ENCODE measurements around the gene CYP3A7. TPM values are rescaled to one million over a fixed set of nuclear protein-coding genes. Genes with fewer than 3 reads are reported as not detected.

Gene CYP3A7
- not detected for total RNA-seq

DNA sequence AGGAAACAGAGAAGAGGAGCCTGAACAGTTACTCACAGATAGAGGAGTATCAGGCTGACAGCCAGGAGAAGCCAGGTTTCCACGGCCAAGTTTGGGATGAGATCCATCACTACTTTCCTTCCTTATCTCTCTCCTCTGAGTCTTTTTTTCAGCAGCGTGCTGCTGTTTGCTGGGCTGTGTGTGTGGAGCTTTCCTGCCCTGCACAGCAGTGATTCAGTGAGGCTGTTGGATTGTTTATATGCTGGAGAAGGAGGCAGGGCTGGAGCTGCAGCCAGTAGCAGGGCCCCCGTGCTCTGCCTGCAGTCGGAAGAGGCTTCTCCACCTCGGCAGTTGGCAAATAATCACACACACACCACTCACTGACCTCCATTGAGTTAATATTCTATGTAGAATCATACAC, at the start of gene CYP3A7:
TSS of gene CYP3A7 (minus strand) at position 210 of the 400 bp plus-strand sequence. CDS start at position 107, 103 bp downstream.
- TF ChIP-seq, protein P1, sequence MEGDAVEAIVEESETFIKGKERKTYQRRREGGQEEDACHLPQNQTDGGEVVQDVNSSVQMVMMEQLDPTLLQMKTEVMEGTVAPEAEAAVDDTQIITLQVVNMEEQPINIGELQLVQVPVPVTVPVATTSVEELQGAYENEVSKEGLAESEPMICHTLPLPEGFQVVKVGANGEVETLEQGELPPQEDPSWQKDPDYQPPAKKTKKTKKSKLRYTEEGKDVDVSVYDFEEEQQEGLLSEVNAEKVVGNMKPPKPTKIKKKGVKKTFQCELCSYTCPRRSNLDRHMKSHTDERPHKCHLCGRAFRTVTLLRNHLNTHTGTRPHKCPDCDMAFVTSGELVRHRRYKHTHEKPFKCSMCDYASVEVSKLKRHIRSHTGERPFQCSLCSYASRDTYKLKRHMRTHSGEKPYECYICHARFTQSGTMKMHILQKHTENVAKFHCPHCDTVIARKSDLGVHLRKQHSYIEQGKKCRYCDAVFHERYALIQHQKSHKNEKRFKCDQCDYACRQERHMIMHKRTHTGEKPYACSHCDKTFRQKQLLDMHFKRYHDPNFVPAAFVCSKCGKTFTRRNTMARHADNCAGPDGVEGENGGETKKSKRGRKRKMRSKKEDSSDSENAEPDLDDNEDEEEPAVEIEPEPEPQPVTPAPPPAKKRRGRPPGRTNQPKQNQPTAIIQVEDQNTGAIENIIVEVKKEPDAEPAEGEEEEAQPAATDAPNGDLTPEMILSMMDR (IDR thresholded peaks at IDR 0.05): no peak
- H3K36me3 ChIP-seq: peaks cover 0 to 2% of the 10 kb centered on the region in 2 donors
- no peaks in the 10 kb centered on the region for H3K4me1 ChIP-seq
- H3K27ac ChIP-seq: no peak within 1 kb of the TSS
- no peaks in the 10 kb centered on the region for H3K27me3 ChIP-seq
- no peak for DNase-seq (ENCODE audit: low spot score in 2 of 2)
- no peak within 1 kb of the TSS for H3K4me3 ChIP-seq
- no peaks in the 10 kb centered on the region for H3K9me3 ChIP-seq
- intact Hi-C loops (cut with DNase I): no loop called here

DNA sequence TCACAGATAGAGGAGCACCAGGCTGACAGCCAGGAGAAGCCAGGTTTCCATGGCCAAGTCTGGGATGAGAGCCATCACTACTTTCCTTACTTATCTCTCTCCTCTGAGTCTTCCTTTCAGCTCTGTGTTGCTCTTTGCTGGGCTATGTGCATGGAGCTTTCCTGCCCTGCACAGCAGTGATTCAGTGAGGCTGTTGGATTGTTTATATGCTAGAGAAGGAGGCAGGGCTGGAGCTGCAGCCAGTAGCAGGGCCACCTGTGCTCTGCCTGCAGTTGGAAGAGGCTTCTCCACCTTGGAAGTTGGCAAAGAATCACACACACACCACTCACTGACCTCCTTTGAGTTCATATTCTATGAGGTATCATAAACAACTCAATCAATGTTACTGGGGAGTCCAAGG, 49.0 kb upstream of the CYP3A7 start, which contains the start of gene CYP3A4:
TSS of gene CYP3A4 (minus strand) at position 178 of the 400 bp plus-strand sequence. CDS start at position 75, 103 bp downstream.
- intact Hi-C loops (cut with DNase I): no loop called here

DNA sequence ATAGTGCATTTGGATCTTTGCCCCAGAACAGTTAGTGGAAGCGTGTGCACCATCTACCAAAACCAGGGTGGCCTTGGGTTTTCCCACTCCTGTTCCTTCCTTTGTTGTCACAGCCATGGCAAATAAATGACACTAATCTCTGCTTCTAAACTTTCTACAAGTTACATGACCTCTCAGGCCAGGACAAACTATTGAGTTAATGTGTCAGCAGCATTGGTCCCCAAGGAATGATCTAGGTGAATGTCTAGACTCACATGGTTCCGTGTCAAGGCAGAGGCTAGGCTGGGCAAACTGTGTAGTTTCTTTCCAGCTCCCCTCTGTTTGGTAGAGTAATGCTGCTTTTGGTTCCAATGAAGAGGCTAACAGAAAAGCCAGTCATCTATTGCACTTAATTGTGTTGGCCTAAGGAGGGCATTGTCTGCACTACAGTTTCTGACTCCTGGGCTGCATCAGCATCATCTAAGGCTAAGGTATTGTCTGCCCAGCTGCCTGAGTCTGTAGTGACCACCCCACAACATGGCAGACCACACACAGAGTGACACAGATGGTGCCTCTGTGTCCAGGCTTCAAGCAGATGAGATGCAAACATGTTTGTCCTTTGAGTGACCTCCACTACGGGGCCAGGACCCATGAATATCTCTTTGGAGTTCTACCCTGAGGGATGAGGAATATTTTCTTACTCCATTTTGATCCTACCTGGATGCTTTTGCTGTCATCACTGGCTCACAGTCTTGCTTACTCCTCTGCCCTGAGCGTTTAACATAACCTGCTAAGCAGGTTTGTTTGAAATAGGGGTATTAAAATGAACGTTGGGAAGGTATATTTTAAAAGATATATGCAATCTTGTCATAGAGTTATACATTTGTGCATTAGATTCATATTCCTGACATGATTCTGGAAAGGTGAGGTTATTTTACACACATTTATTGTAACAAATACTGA, 47.3 kb upstream of the CYP3A7 start:
- Histone ChIP-seq H3K36me3 (no peaks in the 10 kb centered on the region), H3K27ac (no peak overlapping the region), H3K4me1 (no peaks in the 10 kb centered on the region), H3K4me3 (no peak overlapping the region), H3K27me3 (no peaks in the 10 kb centered on the region), H3K9me3 (no peaks in the 10 kb centered on the region)
- no peak for DNase-seq (ENCODE audit: low spot score in 2 of 2)
- intact Hi-C loops (cut with DNase I): no loop called here
- TF ChIP-seq, protein P1 (IDR thresholded peaks at IDR 0.05): no peak

More for the DNA sequence above, 49.0 kb upstream of the CYP3A7 start, which contains the start of gene CYP3A4:
- TF ChIP-seq, protein P1 (IDR thresholded peaks at IDR 0.05): no peak
- Histone ChIP-seq H3K27ac (no peak within 1 kb of the TSS), H3K27me3 (no peaks in the 10 kb centered on the region), H3K9me3 (no peaks in the 10 kb centered on the region), H3K4me1 (no peaks in the 10 kb centered on the region), H3K4me3 (no peak within 1 kb of the TSS), H3K36me3 (no peaks in the 10 kb centered on the region)
- DNase-seq (ENCODE audit: low spot score in 2 of 2): no peak

DNA sequence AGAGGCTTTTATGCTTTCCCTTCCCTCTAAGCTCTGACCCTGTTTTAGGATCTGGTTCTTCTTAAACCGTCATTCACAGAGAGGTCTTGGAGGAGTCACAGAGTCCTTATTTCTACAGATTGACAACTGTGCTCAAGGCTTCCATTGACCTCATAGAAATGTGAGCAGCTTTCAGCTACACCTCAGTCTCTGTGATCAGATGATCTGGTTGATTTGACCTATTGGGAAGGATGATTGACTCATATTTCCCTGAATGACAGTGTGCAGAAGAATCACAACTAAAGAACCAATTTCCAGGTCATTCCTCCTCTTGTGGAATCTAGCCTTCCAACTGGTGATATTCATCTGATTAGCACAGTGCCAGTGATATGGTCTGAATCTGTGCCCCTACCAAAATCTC, 45.6 kb upstream of the CYP3A7 start:
- Histone ChIP-seq H3K9me3 (no peaks in the 10 kb centered on the region), H3K4me1 (no peaks in the 10 kb centered on the region), H3K27ac (no peak overlapping the region), H3K27me3 (no peaks in the 10 kb centered on the region), H3K4me3 (no peak overlapping the region), H3K36me3 (no peaks in the 10 kb centered on the region)
- TF ChIP-seq, protein P1 (IDR thresholded peaks at IDR 0.05): no peak
- intact Hi-C loops (cut with DNase I): no loop called here
- no peak for DNase-seq (ENCODE audit: low spot score in 2 of 2)

DNA sequence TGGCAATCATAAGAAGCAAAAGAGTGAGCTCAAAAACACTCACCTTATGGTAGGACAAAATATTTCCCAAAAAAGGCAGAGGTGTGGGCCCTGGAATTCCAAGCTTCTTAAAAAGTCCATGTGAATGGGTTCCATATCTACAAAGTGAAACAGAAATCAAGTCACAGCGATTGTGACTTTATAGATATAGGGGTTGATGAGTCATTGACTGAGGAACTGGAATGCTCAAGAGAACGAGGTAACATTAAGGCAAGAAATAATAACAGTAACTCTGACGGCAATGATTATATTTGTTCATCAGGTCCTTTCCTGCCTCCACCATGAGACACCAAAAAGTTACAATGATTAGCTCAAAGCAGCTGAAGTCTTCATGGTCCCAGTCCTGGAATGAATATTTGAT, 45.0 kb upstream of the CYP3A7 start:
- Histone ChIP-seq H3K4me3 (no peak overlapping the region), H3K9me3 (no peaks in the 10 kb centered on the region), H3K36me3 (no peaks in the 10 kb centered on the region), H3K27ac (no peak overlapping the region), H3K4me1 (no peaks in the 10 kb centered on the region), H3K27me3 (no peaks in the 10 kb centered on the region)
- DNase-seq (ENCODE audit: low spot score in 2 of 2): no peak
- TF ChIP-seq, protein P1 (IDR thresholded peaks at IDR 0.05): no peak
- intact Hi-C loops (cut with DNase I): no loop called here
